ENCODE data around the gene SYNPO2. TPM values are rescaled to one million over a fixed set of nuclear protein-coding genes. Genes with fewer than 3 reads are reported as not detected.
"Not testable (repeated sequence)": the region's sequence is repeated elsewhere in the genome, so short reads cannot be mapped to it uniquely, and the experiment has no call there.

SYNPO2 gene
- total RNA-seq, 4 donors from 2014 or later, result 1,547 to 3,168 (median 2,047) TPM

GRCh38 chr4:119040694-119041185 lies 152.1 kb downstream of the SYNPO2 start:
- no peak for TF ChIP-seq POLR2A (IDR thresholded peaks at IDR 0.05)
- TF ChIP-seq POLR2AphosphoS5 (IDR thresholded peaks at IDR 0.05), result peak; percentile 70
- no peak for TF ChIP-seq EP300 (IDR thresholded peaks at IDR 0.05)
- TF ChIP-seq, protein P1, sequence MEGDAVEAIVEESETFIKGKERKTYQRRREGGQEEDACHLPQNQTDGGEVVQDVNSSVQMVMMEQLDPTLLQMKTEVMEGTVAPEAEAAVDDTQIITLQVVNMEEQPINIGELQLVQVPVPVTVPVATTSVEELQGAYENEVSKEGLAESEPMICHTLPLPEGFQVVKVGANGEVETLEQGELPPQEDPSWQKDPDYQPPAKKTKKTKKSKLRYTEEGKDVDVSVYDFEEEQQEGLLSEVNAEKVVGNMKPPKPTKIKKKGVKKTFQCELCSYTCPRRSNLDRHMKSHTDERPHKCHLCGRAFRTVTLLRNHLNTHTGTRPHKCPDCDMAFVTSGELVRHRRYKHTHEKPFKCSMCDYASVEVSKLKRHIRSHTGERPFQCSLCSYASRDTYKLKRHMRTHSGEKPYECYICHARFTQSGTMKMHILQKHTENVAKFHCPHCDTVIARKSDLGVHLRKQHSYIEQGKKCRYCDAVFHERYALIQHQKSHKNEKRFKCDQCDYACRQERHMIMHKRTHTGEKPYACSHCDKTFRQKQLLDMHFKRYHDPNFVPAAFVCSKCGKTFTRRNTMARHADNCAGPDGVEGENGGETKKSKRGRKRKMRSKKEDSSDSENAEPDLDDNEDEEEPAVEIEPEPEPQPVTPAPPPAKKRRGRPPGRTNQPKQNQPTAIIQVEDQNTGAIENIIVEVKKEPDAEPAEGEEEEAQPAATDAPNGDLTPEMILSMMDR (IDR thresholded peaks at IDR 0.05), result no peak
- Histone ChIP-seq H3K27me3 (no peaks in the 10 kb centered on the region), H3K4me3 (no peak overlapping the region), H3K4me1 (peaks cover 10 to 98% (median 49%) of the 10 kb centered on the region in 3 donors), H3K9me3 (no peaks in the 10 kb centered on the region), H3K27ac (peak overlapping the region; percentile 77 to 100 (median 94)), H3K36me3 (no peaks in the 10 kb centered on the region)
- peak; percentile 35 for ATAC-seq
- WGBS, 2 donors (ENCODE audit: low coverage in 1 of 2), result 20 to 30% methylated on average over 1 to 2 of the region's 2 CpGs

GRCh38 chr4:119041396-119041795 lies 152.7 kb downstream of the SYNPO2 start:
- H3K4me1 ChIP-seq, result peaks cover 15 to 98% (median 45%) of the 10 kb centered on the region in 3 donors

DNA sequence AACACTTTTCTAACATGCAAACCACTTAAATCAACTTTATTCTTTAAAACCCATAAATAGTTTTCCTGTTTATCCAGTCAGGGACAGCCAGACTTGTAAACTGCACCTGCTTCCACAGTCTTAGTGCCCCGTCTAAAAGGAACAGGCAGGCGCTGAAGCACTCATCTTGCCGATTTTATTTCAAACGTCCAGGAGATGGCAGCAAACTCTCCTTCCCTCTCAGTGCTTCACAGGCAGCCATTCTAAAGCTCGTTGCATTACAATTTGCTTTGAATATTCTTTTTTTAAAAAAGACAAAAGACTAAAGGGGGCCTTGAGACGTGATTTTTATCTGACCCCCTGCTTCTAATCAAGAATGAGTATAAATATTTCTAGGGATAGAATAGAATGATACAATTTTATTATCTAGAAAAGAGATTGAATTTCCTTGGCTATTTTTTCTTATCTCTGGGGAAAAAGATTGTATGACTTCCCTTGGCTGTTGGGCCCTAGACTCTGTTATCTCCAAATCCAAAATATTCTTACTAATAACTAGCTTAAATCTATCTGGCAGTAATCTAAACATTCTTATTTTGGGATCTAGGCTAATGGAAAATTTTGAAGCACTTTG lies 153.4 kb downstream of the SYNPO2 start:
- WGBS, 2 donors (ENCODE audit: low coverage in 1 of 2), result 2 to 4% methylated on average over 6 of the region's 6 CpGs
- ATAC-seq, result peak; percentile 43
- no peak overlapping the region for H3K4me3 ChIP-seq
- no peaks in the 10 kb centered on the region for H3K9me3 ChIP-seq
- TF ChIP-seq POLR2A (IDR thresholded peaks at IDR 0.05), result no peak
- TF ChIP-seq POLR2AphosphoS5 (IDR thresholded peaks at IDR 0.05), result peak; percentile 15
- TF ChIP-seq EP300 (IDR thresholded peaks at IDR 0.05), result no peak
- TF ChIP-seq, protein P1 (IDR thresholded peaks at IDR 0.05), result peak; percentile 41 to 75 (median 73)
- peak overlapping the region; percentile 52 to 100 (median 94) for H3K27ac ChIP-seq
- H3K4me1 ChIP-seq, result peaks cover 15 to 98% (median 44%) of the 10 kb centered on the region in 3 donors
- no peaks in the 10 kb centered on the region for H3K27me3 ChIP-seq
- H3K36me3 ChIP-seq, result no peaks in the 10 kb centered on the region

More at GRCh38 chr4:119041396-119041795, 152.7 kb downstream of the SYNPO2 start:
- 47 to 60% methylated on average over 2 of the region's 2 CpGs for WGBS, 2 donors (ENCODE audit: low coverage in 1 of 2)
- no peak overlapping the region for H3K4me3 ChIP-seq
- H3K36me3 ChIP-seq, result no peaks in the 10 kb centered on the region
- TF ChIP-seq POLR2AphosphoS5 (IDR thresholded peaks at IDR 0.05) (no peak), EP300 (IDR thresholded peaks at IDR 0.05) (no peak), POLR2A (IDR thresholded peaks at IDR 0.05) (no peak)
- TF ChIP-seq, protein P1 (IDR thresholded peaks at IDR 0.05), result no peak
- no peaks in the 10 kb centered on the region for H3K27me3 ChIP-seq
- H3K27ac ChIP-seq, result peak overlapping the region; percentile 77 to 100 (median 94)
- H3K9me3 ChIP-seq, result no peaks in the 10 kb centered on the region
- ATAC-seq, result no peak

GRCh38 chr4:119046263-119046662 lies 157.6 kb downstream of the SYNPO2 start:
- no peak overlapping the region for H3K4me3 ChIP-seq

DNA sequence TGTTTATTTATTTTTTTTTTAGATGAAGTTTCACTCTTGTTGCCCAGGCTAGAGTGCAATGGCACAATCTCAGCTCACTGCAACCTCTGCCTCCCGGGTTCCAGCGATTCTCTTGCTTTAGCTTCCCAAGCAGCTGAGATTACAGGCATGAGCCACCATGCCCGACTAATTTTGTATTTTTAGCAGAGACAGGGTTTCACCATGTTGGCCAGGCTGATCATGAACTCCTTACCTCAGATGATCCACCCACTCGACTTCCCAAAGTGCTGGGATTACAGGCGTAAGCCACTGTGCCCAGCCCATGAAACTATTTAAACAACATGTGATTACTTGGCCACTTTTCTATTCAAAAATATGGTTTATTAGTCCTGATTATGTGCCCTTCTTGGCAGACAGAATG lies 158.4 kb downstream of the SYNPO2 start:
- not testable (repeated sequence) for H3K36me3 ChIP-seq, H3K4me3 ChIP-seq, ATAC-seq, H3K9me3 ChIP-seq, H3K27me3 ChIP-seq
- Histone ChIP-seq H3K4me1 (peaks cover 10 to 83% (median 24%) of the 10 kb centered on the region in 3 donors), H3K27ac (peak overlapping the region; percentile 43 to 90 (median 52))
- 69 to 86% methylated on average over 4 to 5 of the region's 5 CpGs for WGBS, 2 donors (ENCODE audit: low coverage in 1 of 2)

More at GRCh38 chr4:119046263-119046662, 157.6 kb downstream of the SYNPO2 start:
- ATAC-seq, result peak; percentile 84
- peak overlapping the region; percentile 45 to 90 (median 68) for H3K27ac ChIP-seq
- H3K4me1 ChIP-seq, result peaks cover 10 to 88% (median 30%) of the 10 kb centered on the region in 3 donors
- no peaks in the 10 kb centered on the region for H3K9me3 ChIP-seq
- TF ChIP-seq, protein P1 (IDR thresholded peaks at IDR 0.05), result no peak
- TF ChIP-seq POLR2AphosphoS5 (IDR thresholded peaks at IDR 0.05) (peak; percentile 89), EP300 (IDR thresholded peaks at IDR 0.05) (peak; percentile 79)
- H3K36me3 ChIP-seq, result no peaks in the 10 kb centered on the region
- WGBS, 2 donors (ENCODE audit: low coverage in 1 of 2), result 23 to 47% methylated on average over 4 of the region's 4 CpGs
- H3K27me3 ChIP-seq, result no peaks in the 10 kb centered on the region
